CD4-positive, alpha-beta T cell (primary cell): ENCODE measurements around the gene PRLHR. TPM values are rescaled to one million over a fixed set of nuclear protein-coding genes. Genes with fewer than 3 reads are reported as not detected.

ENCODE experiments used
- ATAC-seq: fragments of 200-7000 bp; cut with Tn5 transposase; one replicate; pipeline ENCODE4 v1.10.0; 2022; ENCODE audit warnings: mild to moderate bottlenecking; ENCODE audit not compliant: poor library complexity
- CTCF ChIA-PET: fragments of 350-600 bp; sonication (Branson Sonifier 250); formaldehyde crosslinking; loops from one replicate; lab custom pipeline; 2021; ENCODE audit warnings: antibody characterized with exemption, inconsistent platforms; lab: Charles Lee
- POLR2A ChIA-PET: fragments of 350-600 bp; sonication (Branson Sonifier 250); formaldehyde crosslinking; loops from one replicate; lab custom pipeline; 2021; ENCODE audit warnings: antibody characterized with exemption, inconsistent platforms; lab: Charles Lee
- DNase-seq, 14 experiments: peaks; one replicate each; pipeline ENCODE4 v3.0.0-alpha.2; 2013 to 2020; ENCODE audit warnings: mixed read lengths in 2 of 14
- H3K27ac ChIP-seq, 2 donors: one replicate each; pipeline versions ENCODE4 v1.5.1 to v1.7.0; 2013; ENCODE audit warnings: low read length in 2 of 2, low read depth in 1 of 2, mild to moderate bottlenecking in 1 of 2
- H3K27me3 ChIP-seq, 2 experiments: 1 replicate in 1 of 2; 2 replicates in 1 of 2; pipeline versions ENCODE4 v1.6.1 to v1.7.0; 2013; ENCODE audit warnings: low read length in 2 of 2, control low read depth in 1 of 2, mild to moderate bottlenecking in 1 of 2, moderate library complexity in 1 of 2; ENCODE audit not compliant: insufficient read depth in 2 of 2, control insufficient read depth in 1 of 2
- H3K36me3 ChIP-seq: one replicate; pipeline ENCODE4 v1.6.1; 2013; ENCODE audit warnings: low read length, control low read depth; ENCODE audit not compliant: insufficient read depth
- H3K4me1 ChIP-seq: one replicate; pipeline ENCODE4 v1.6.1; 2013; ENCODE audit warnings: low read length, control low read depth; ENCODE audit not compliant: insufficient read depth
- H3K4me3 ChIP-seq: one replicate; pipeline ENCODE4 v1.5.1; 2013; ENCODE audit warnings: mild to moderate bottlenecking, low read length, moderate library complexity
- H3K9me3 ChIP-seq, 2 experiments: 1 replicate in 1 of 2; 2 replicates in 1 of 2; pipeline versions ENCODE4 v1.6.1 to v1.7.0; 2013; ENCODE audit warnings: low read length in 2 of 2, mild to moderate bottlenecking in 2 of 2, control low read depth in 1 of 2, moderate library complexity in 1 of 2; ENCODE audit not compliant: control insufficient read depth in 1 of 2, insufficient read depth in 1 of 2
- H3K27ac Mint-ChIP-seq: one replicate; pipeline ENCODE4 v1.8.0; 2020; ENCODE audit warnings: mixed read lengths
- H3K27me3 Mint-ChIP-seq: one replicate; pipeline ENCODE4 v1.8.0; 2021; ENCODE audit warnings: mixed read lengths
- H3K36me3 Mint-ChIP-seq: one replicate; pipeline ENCODE4 v1.8.0; 2021; ENCODE audit warnings: low read depth, mixed read lengths
- H3K4me1 Mint-ChIP-seq: one replicate; pipeline ENCODE4 v1.8.0; 2021; ENCODE audit warnings: low read depth, mixed read lengths
- H3K4me3 Mint-ChIP-seq: one replicate; pipeline ENCODE4 v1.8.0; 2020; ENCODE audit warnings: mild to moderate bottlenecking, mixed read lengths
- H3K9me3 Mint-ChIP-seq: one replicate; pipeline ENCODE4 v1.8.0; 2020; ENCODE audit warnings: mixed read lengths
- CTCF ChIP-seq: fragments of 200-600 bp; IDR thresholded peaks from one replicate; pipeline ENCODE4 v1.8.0; 2022; ENCODE audit warnings: antibody characterized with exemption, mild to moderate bottlenecking
- intact Hi-C, 2 experiments: fragments of 100-400 bp; cut with DNase I in 1 of 2; cut with micrococcal nuclease in 1 of 2; formaldehyde crosslinking; loops; one replicate each; pipeline versions ENCODE4 v1.15.1 to v1.9.0; 2023 to 2025; cut with DNase I, micrococcal nuclease
- total RNA-seq, 174 experiments: library from RNA in 2 of 174; stranded (reverse) in 2 of 174; gene quantifications; one replicate each; pipeline ENCODE4 v1.2.3 and lab custom pipeline; 2021 to 2026

Gene PRLHR
- total RNA-seq, 2 experiments from 2014 or later = not detected

- ChIA-PET POLR2A (no interaction called here), CTCF (no interaction called here)
- Histone ChIP-seq H3K4me1 (no peaks in the 10 kb centered on the region), H3K27ac (no peak overlapping the region), H3K36me3 (no peaks in the 10 kb centered on the region), H3K4me3 (no peak overlapping the region), H3K9me3 (no peaks in the 10 kb centered on the region), H3K27me3 (peaks cover 8 to 42% of the 10 kb centered on the region in 2 experiments)
- H3K9me3 Mint-ChIP-seq = no peaks in the 10 kb centered on the region
- ATAC-seq (no peak), DNase-seq (no peak)
- H3K4me1 Mint-ChIP-seq = no peaks in the 10 kb centered on the region
- H3K4me3 Mint-ChIP-seq = no peak overlapping the region
- no peak overlapping the region for H3K27ac Mint-ChIP-seq
- peaks cover 71% of the 10 kb centered on the region for H3K27me3 Mint-ChIP-seq
- intact Hi-C loops = loop anchor here (5.0 to 10.0 kb wide), 2 partner anchors 1045 to 1047 kb away; no protein-coding TSS in a partner anchor
- no peak for TF ChIP-seq CTCF
- no peaks in the 10 kb centered on the region for H3K36me3 Mint-ChIP-seq
Measured at GRCh38 chr10:118542205-118542604, 53.2 kb downstream of the PRLHR start.

DNA sequence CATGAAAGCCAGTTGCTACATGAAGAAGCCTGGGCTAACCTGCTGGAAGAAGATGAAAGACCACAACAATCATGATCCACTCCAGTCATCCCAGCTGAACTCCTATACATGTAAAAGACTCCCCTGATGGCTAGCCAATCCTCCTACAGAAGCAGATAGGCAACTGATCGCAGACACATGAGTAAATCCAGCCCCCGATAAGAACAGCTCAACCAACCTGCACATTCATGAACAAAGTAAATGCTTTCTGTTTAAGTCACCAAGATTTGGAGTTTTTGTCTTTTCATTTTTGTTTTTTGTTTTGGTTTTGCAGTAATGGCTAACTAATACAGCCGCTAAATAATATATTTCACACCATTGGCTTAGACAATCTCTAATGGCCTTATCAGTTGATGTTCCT, 53.7 kb downstream of the PRLHR start:
- TF ChIP-seq CTCF = no peak
- H3K4me3 Mint-ChIP-seq = no peak overlapping the region
- intact Hi-C loops = loop anchor here (5.0 to 10.0 kb wide), 2 partner anchors 1044 to 1047 kb away; no protein-coding TSS in a partner anchor
- DNase-seq (no peak), ATAC-seq (no peak)
- no peaks in the 10 kb centered on the region for H3K9me3 ChIP-seq
- ChIA-PET POLR2A (no interaction called here), CTCF (no interaction called here)
- peaks cover 8 to 42% of the 10 kb centered on the region in 2 experiments for H3K27me3 ChIP-seq
- no peaks in the 10 kb centered on the region for H3K4me1 Mint-ChIP-seq
- H3K27ac ChIP-seq = no peak overlapping the region
- H3K4me1 ChIP-seq = no peaks in the 10 kb centered on the region
- H3K36me3 ChIP-seq = no peaks in the 10 kb centered on the region
- H3K36me3 Mint-ChIP-seq = no peaks in the 10 kb centered on the region
- no peak overlapping the region for H3K4me3 ChIP-seq
- H3K27ac Mint-ChIP-seq = no peak overlapping the region
- H3K9me3 Mint-ChIP-seq = no peaks in the 10 kb centered on the region
- peaks cover 67% of the 10 kb centered on the region for H3K27me3 Mint-ChIP-seq

Other genes with a start within 250 kb of the PRLHR start
- 10 to 100 TPM; 36.7 to 37.4 TPM for gene CACUL1, start 159.3 kb upstream of the PRLHR start, total RNA-seq